Adrenal gland (tissue), 12 donors: ENCODE results near the gene HBM. TPM values are rescaled to one million over a fixed set of nuclear protein-coding genes. Genes with fewer than 3 reads are reported as not detected.

Source experiments
- DNase-seq, 7 donors: peaks; one replicate each; pipeline ENCODE4 v3.0.0-alpha.2; 2019 to 2020
- H3K27ac ChIP-seq, 5 donors: fragments of 200-600 bp; sonication (generic) in 4 of 5; 1 replicate in 3 of 5; 2 replicates in 2 of 5; pipeline versions ENCODE4 v1.5.1 to v1.8.0; 2016 to 2020; ENCODE audit warnings: mild to moderate bottlenecking in 1 of 5
- H3K27me3 ChIP-seq: fragments of 200-600 bp; 2 replicates; pipeline ENCODE4 v1.8.0; 2021
- H3K36me3 ChIP-seq, 2 donors: fragments of 200-600 bp; replicated peaks in 1 of 2; 1 replicate in 1 of 2; 2 replicates in 1 of 2; pipeline versions ENCODE4 v1.5.1 to v1.8.0; 2018 to 2022
- H3K4me1 ChIP-seq, 2 donors: fragments of 200-600 bp; replicated peaks in 1 of 2; 1 replicate in 1 of 2; 2 replicates in 1 of 2; pipeline versions ENCODE4 v1.5.1 to v1.8.0; 2018 to 2021
- H3K4me3 ChIP-seq, 4 donors: fragments of 200-600 bp; sonication (generic) in 3 of 4; one replicate each; pipeline ENCODE4 v1.5.1; 2016 to 2018
- H3K9me3 ChIP-seq, 3 donors: fragments of 200-600 bp; sonication (generic) in 1 of 3; replicated peaks in 1 of 3; 1 replicate in 2 of 3; 2 replicates in 1 of 3; pipeline versions ENCODE4 v1.5.1 to v1.8.0; 2016 to 2021
- CTCF ChIP-seq, 6 experiments: fragments of 450-650 bp in 4 of 6; fragments of 200-600 bp in 2 of 6; sonication (generic) in 1 of 6; IDR thresholded peaks; 1 replicate in 5 of 6; 2 replicates in 1 of 6; pipeline versions ENCODE4 v1.5.1 to v1.8.0; 2016 to 2021; ENCODE audit warnings: antibody characterized with exemption in 6 of 6, mild to moderate bottlenecking in 2 of 6, moderate library complexity in 1 of 6
- POLR2A ChIP-seq, 2 donors: fragments of 450-650 bp; IDR thresholded peaks; one replicate each; pipeline ENCODE4 v1.6.1; 2017; ENCODE audit warnings: antibody characterized with exemption in 2 of 2, mild to moderate bottlenecking in 2 of 2, moderate library complexity in 1 of 2
- WGBS, 4 donors: extraction: QIAGEN DNeasy Blood & Tissue Kit in 2 of 4; methylation state at CpG; one replicate each; pipeline versions ENCODE4 v1.1.5 to v1.1.7; 2013 to 2017; 5-methylcytosine and 5-hydroxymethylcytosine counted together
- intact Hi-C, 2 donors: fragments of 100-400 bp; cut with DNase I; formaldehyde crosslinking; loops; one replicate each; pipeline versions ENCODE4 v1.14.1 to v1.15.0; 2022 to 2023
- polyA plus RNA-seq, 3 donors: library from polyadenylated mRNA; stranded (reverse); fragments of 200-250 nt in 2 of 3; fragments of 350-450 nt in 1 of 3; fragmentation: Illumina TruSeq in 1 of 3; extraction: RNeasy Lipid Tissue Mini Kit (QIAGEN cat#74804) in 1 of 3; gene quantifications; one replicate each; pipeline ENCODE4 v1.2.3, GENCODE V29; 2013 to 2014
- total RNA-seq, 9 donors: library from RNA; depleted of rRNA in 4 of 9; stranded (reverse); fragments of >200 nt in 4 of 9; fragments of 120-200 nt in 1 of 9; fragmentation: NEBNext Ultra II Directional in 1 of 9; extraction: Animal tissue kit (Norgen Biotek cat#: 25700) in 1 of 9; gene quantifications; one replicate each; pipeline versions ENCODE4 v1.1.0 to v1.2.4, GENCODE V29; 2013 to 2023
- donor health status: healthy with polysubstance abuse.
- donor health status: Bipolar disorder and iron deficiency.
- donor health status: DM: yes; HTN: yes; CAD: no.
- donor health status: DM: no; HTN: no; CAD: no.
- donor health status: DM: no; HTN: no; CAD: no.
- donor health status: DM: yes; HTN: yes; CAD: no.

HBM gene
- total and polyA plus RNA-seq, 12 donors: 0.53 to 30.2 (median 0.61) TPM; not detected in 9

- peaks cover 42% of the 10 kb centered on the region for H3K27me3 ChIP-seq
- TF ChIP-seq POLR2A (IDR thresholded peaks at IDR 0.05) (no peak), CTCF (IDR thresholded peaks at IDR 0.05) (no peak)
- H3K4me1 ChIP-seq: peaks cover 7 to 16% of the 10 kb centered on the region in 2 donors
- no peak overlapping the region for H3K27ac ChIP-seq
- no peak for DNase-seq
- H3K4me3 ChIP-seq: peak overlapping the region in 1 of 4 donors; percentile 23
- intact Hi-C loops: no loop called here
- no peaks in the 10 kb centered on the region for H3K36me3 ChIP-seq
- H3K9me3 ChIP-seq: no peaks in the 10 kb centered on the region
- WGBS, 4 donors: 0 to 3% (median 2%) methylated on average over 1 to 53 of the region's 77 CpGs
Observed at GRCh38 chr16:164827-165538, 795 bp upstream of the HBM start.

GRCh38 chr16:166375-167121 lies 770 bp downstream of the HBM start:
- TF ChIP-seq POLR2A (IDR thresholded peaks at IDR 0.05) (no peak), CTCF (IDR thresholded peaks at IDR 0.05) (no peak)
- 4 to 12% (median 6%) methylated on average over 6 to 45 of the region's 45 CpGs for WGBS, 4 donors
- H3K27ac ChIP-seq: no peak overlapping the region
- H3K4me3 ChIP-seq: no peak overlapping the region
- no peak for DNase-seq
- intact Hi-C loops: no loop called here
- H3K27me3 ChIP-seq: peaks cover 51% of the 10 kb centered on the region
- H3K4me1 ChIP-seq: peaks cover 7 to 16% of the 10 kb centered on the region in 2 donors
- no peaks in the 10 kb centered on the region for H3K36me3 ChIP-seq
- H3K9me3 ChIP-seq: no peaks in the 10 kb centered on the region

GRCh38 chr16:167122-167690 lies 1.4 kb downstream of the HBM start:
- peaks cover 7 to 16% of the 10 kb centered on the region in 2 donors for H3K4me1 ChIP-seq
- H3K27me3 ChIP-seq: peaks cover 53% of the 10 kb centered on the region
- no peaks in the 10 kb centered on the region for H3K9me3 ChIP-seq
- intact Hi-C loops: no loop called here
- TF ChIP-seq POLR2A (IDR thresholded peaks at IDR 0.05): no peak
- TF ChIP-seq CTCF (IDR thresholded peaks at IDR 0.05): no peak
- no peak for DNase-seq
- 10 to 15% (median 12%) methylated on average over 9 to 11 of the region's 11 CpGs for WGBS, 4 donors
- no peak overlapping the region for H3K4me3 ChIP-seq
- no peak overlapping the region for H3K27ac ChIP-seq
- no peaks in the 10 kb centered on the region for H3K36me3 ChIP-seq

- TF ChIP-seq POLR2A (IDR thresholded peaks at IDR 0.05) (no peak), CTCF (IDR thresholded peaks at IDR 0.05) (no peak)
- Histone ChIP-seq H3K4me1 (peaks cover 7 to 16% of the 10 kb centered on the region in 2 donors), H3K4me3 (no peak overlapping the region), H3K27me3 (peaks cover 53% of the 10 kb centered on the region), H3K9me3 (no peaks in the 10 kb centered on the region), H3K27ac (no peak overlapping the region), H3K36me3 (no peaks in the 10 kb centered on the region)
- no peak for DNase-seq
- intact Hi-C loops: no loop called here
- WGBS, 4 donors: 37 to 64% (median 60%) methylated on average over 4 to 6 of the region's 6 CpGs
Observed at GRCh38 chr16:168424-168823, 2.6 kb downstream of the HBM start.
